ENCODE data around the gene SAMD4A. TPM values are rescaled to one million over a fixed set of nuclear protein-coding genes. Genes with fewer than 3 reads are reported as not detected.

The SAMD4A gene
- polyA plus RNA-seq, 2 of the 4 experiments (the other 2 are of a cell fraction) = 3.9 to 5.4 TPM

DNA sequence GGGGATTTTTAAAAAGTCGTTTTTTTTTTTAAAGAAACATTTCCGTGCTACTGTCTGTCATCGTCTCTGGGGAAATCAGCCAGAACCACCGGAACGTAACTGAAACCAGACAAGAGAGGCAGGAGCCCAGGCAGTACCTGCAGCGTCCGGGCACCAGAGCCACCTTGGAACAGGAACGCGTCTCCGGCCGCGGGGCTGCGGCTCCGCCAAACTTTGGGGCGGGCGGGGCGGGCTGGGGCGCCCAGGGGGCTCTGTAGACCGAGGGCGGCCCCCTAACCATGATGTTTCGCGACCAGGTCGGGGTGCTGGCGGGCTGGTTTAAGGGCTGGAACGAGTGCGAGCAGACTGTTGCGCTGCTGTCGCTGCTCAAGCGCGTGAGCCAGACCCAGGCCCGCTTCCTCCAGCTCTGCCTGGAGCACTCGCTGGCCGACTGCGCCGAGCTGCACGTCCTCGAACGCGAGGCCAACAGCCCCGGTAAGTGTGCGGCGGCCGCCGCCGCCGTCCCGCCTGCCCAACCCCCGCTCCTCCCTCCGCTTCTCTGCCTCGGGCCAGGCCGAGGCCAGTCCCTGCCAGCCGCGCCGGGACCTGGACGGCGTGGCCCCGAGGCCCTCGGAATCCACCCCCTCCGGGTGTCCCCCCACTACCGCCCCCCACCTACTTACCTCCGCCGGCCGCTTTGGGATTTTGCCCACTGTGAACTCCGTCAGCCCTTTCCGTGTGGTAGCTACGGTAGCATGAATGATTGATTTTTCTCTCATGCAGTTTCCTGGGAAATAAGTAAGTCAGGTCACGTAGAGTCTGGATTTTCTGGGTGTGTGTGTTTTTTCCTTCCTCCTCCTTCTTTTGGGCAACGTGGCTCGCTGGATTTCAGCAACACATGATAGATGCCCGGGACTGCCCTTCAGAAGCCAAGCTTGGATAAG lies 972 bp downstream of the SAMD4A start:
- ChIA-PET POLR2A (interaction anchor here (0.6 to 4.8 kb wide), 8 partner anchors 10 to 206 kb away, joined by 3 to 78 read pairs (median 7); no protein-coding TSS in a partner anchor), CTCF (interaction anchor here (0.7 to 13.8 kb wide), 23 partner anchors 10 to 263 kb away, joined by 3 to 272 read pairs (median 6); partner anchors contain the start of gene CGRRF1)
- 3% methylated on average over 37 of the region's 70 CpGs for WGBS (ENCODE audit: missing lambda C conversion rate)
- Histone ChIP-seq H3K9me3 (peaks cover 13% of the 10 kb centered on the region), H3K4me1 (peaks cover 35% of the 10 kb centered on the region), H3K4me3 (peak overlapping the region; percentile 75), H3K4me2 (peak overlapping the region; percentile 88), H3K27ac (peak overlapping the region; percentile 88 to 98)
- ATAC-seq (peak; percentile 6 to 46; a peak in 3 of 6 replicates), DNase-seq (ENCODE audit: low read depth in 1 of 2, low spot score in 1 of 2) (peak in 1 of 2 experiments; percentile 59), FAIRE-seq (no peak)
- no peak for TF ChIP-seq MAZ (IDR thresholded peaks at IDR 0.05; ENCODE audit: borderline replicate concordance, low read depth, low read length)
- peak; percentile 2; the same call in 1 of the 3 replicates for TF ChIP-seq SMC3 (IDR thresholded peaks at IDR 0.05)
- TF ChIP-seq ZNF302 (CRISPR knock-in tag; IDR thresholded peaks at IDR 0.05) = no peak

- Histone ChIP-seq H3K4me3 (no peak overlapping the region), H3K4me2 (peak overlapping the region; percentile 88), H3K27ac (peak overlapping the region in 1 of 2 experiments; percentile 19; a peak in 1 of 6 replicates), H3K4me1 (peaks cover 35% of the 10 kb centered on the region), H3K9me3 (peaks cover 20% of the 10 kb centered on the region)
- FAIRE-seq (no peak), ATAC-seq (no peak), DNase-seq (ENCODE audit: low read depth in 1 of 2, low spot score in 1 of 2) (no peak)
- 81% methylated on average over 13 of the region's 13 CpGs for WGBS (ENCODE audit: missing lambda C conversion rate)
- CTCF ChIA-PET = interaction anchor here (0.8 to 13.8 kb wide), 11 partner anchors 9 to 237 kb away, joined by 3 to 272 read pairs (median 11); partner anchors contain the start of gene CGRRF1
- TF ChIP-seq NPAS2 (CRISPR knock-in tag; IDR thresholded peaks at IDR 0.05; ENCODE audit: borderline replicate concordance) (no peak), ZFP36 (IDR thresholded peaks at IDR 0.05; ENCODE audit: borderline replicate concordance, partially characterized antibody) (no peak), KDM5A (IDR thresholded peaks at IDR 0.05) (no peak), EP300 (IDR thresholded peaks at IDR 0.05) (no peak), FOXS1 (CRISPR knock-in tag; IDR thresholded peaks at IDR 0.05) (no peak), HOXB5 (CRISPR knock-in tag; IDR thresholded peaks at IDR 0.05) (no peak), FOSB (CRISPR knock-in tag; IDR thresholded peaks at IDR 0.05) (no peak), CBX2 (IDR thresholded peaks at IDR 0.05; ENCODE audit: borderline replicate concordance, low read depth) (no peak), EHMT2 (IDR thresholded peaks at IDR 0.05; ENCODE audit: low read depth) (no peak)
- TF ChIP-seq, protein P1, sequence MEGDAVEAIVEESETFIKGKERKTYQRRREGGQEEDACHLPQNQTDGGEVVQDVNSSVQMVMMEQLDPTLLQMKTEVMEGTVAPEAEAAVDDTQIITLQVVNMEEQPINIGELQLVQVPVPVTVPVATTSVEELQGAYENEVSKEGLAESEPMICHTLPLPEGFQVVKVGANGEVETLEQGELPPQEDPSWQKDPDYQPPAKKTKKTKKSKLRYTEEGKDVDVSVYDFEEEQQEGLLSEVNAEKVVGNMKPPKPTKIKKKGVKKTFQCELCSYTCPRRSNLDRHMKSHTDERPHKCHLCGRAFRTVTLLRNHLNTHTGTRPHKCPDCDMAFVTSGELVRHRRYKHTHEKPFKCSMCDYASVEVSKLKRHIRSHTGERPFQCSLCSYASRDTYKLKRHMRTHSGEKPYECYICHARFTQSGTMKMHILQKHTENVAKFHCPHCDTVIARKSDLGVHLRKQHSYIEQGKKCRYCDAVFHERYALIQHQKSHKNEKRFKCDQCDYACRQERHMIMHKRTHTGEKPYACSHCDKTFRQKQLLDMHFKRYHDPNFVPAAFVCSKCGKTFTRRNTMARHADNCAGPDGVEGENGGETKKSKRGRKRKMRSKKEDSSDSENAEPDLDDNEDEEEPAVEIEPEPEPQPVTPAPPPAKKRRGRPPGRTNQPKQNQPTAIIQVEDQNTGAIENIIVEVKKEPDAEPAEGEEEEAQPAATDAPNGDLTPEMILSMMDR (IDR thresholded peaks at IDR 0.05) = no peak
- POLR2A ChIA-PET = interaction anchor here (1.1 to 1.6 kb wide), 2 partner anchors 74 to 83 kb away, joined by 3 to 5 read pairs; no protein-coding TSS in a partner anchor
Measured at GRCh38 chr14:54568821-54569595, 2.1 kb downstream of the SAMD4A start.

GRCh38 chr14:54570047-54570446 lies 3.1 kb downstream of the SAMD4A start:
- Histone ChIP-seq H3K9me3 (peaks cover 20% of the 10 kb centered on the region), H3K27ac (no peak overlapping the region), H3K4me1 (peaks cover 29% of the 10 kb centered on the region), H3K4me3 (no peak overlapping the region), H3K4me2 (peak overlapping the region; percentile 32; the same call in 2 of the 3 replicates)
- DNase-seq (ENCODE audit: low read depth in 1 of 2, low spot score in 1 of 2) (no peak), FAIRE-seq (no peak), ATAC-seq (no peak)
- POLR2A ChIA-PET = no interaction called here
- 78% methylated on average over 5 of the region's 5 CpGs for WGBS (ENCODE audit: missing lambda C conversion rate)
- CTCF ChIA-PET = interaction anchor here (4.7 to 13.8 kb wide), 2 partner anchors 73 to 205 kb away, joined by 31 to 272 read pairs; no protein-coding TSS in a partner anchor
- TF ChIP-seq RAD21 (conservative IDR thresholded peaks at IDR 0.05 in 1 of 2, IDR thresholded peaks at IDR 0.05 in 1 of 2) (no peak), HOXA7 (CRISPR knock-in tag; IDR thresholded peaks at IDR 0.05) (no peak), EHF (CRISPR knock-in tag; IDR thresholded peaks at IDR 0.05) (no peak), ZNF302 (CRISPR knock-in tag; IDR thresholded peaks at IDR 0.05) (no peak), KDM1A (IDR thresholded peaks at IDR 0.05; ENCODE audit: low read depth) (no peak), PHF8 (IDR thresholded peaks at IDR 0.05; ENCODE audit: borderline replicate concordance, low read depth) (no peak), CHD4 (IDR thresholded peaks at IDR 0.05; ENCODE audit: borderline replicate concordance) (no peak), MAFK (IDR thresholded peaks at IDR 0.05; ENCODE audit: partially characterized antibody) (no peak), RARB (CRISPR knock-in tag; IDR thresholded peaks at IDR 0.05) (no peak), USF2 (IDR thresholded peaks at IDR 0.05) (no peak), CEBPB (IDR thresholded peaks at IDR 0.05) (no peak), NPAS2 (CRISPR knock-in tag; IDR thresholded peaks at IDR 0.05; ENCODE audit: borderline replicate concordance) (no peak), ZFP36 (IDR thresholded peaks at IDR 0.05; ENCODE audit: borderline replicate concordance, partially characterized antibody) (no peak)
- TF ChIP-seq, protein P1 (IDR thresholded peaks at IDR 0.05) = no peak
- TF ChIP-seq, protein P2, sequence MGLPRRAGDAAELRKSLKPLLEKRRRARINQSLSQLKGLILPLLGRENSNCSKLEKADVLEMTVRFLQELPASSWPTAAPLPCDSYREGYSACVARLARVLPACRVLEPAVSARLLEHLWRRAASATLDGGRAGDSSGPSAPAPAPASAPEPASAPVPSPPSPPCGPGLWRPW (IDR thresholded peaks at IDR 0.05) = no peak

Data from A549 (cell line).